T-helper 9 cell (primary cell): ENCODE results near the gene GLT1D1.

ENCODE experiments used
- DNase-seq: peaks from one replicate; pipeline ENCODE4 v3.0.0-alpha.2; 2020

The GLT1D1 gene

GRCh38 chr12:128969480-128970055 is 116.3 kb downstream of the GLT1D1 start:
- DNase-seq = no peak

- no peak for DNase-seq
Observed at GRCh38 chr12:128970110-128970509, 116.8 kb downstream of the GLT1D1 start.

GRCh38 chr12:128970941-128971340 is 117.7 kb downstream of the GLT1D1 start:
- DNase-seq = no peak

GRCh38 chr12:128971802-128972201 is 118.5 kb downstream of the GLT1D1 start:
- DNase-seq = no peak

GRCh38 chr12:128973883-128974681 is 120.8 kb downstream of the GLT1D1 start:
- DNase-seq = no peak

- DNase-seq = no peak
Observed at GRCh38 chr12:128974881-128975280, 121.6 kb downstream of the GLT1D1 start.

GRCh38 chr12:128976120-128976738 is 123.0 kb downstream of the GLT1D1 start:
- DNase-seq = no peak

GRCh38 chr12:128977441-128977840 is 124.2 kb downstream of the GLT1D1 start:
- no peak for DNase-seq

- no peak for DNase-seq
Observed at GRCh38 chr12:128978067-128978466, 124.8 kb downstream of the GLT1D1 start.

GRCh38 chr12:128980623-128981022 is 127.3 kb downstream of the GLT1D1 start:
- DNase-seq = no peak

- DNase-seq = no peak
Observed at GRCh38 chr12:128981971-128982533, 128.8 kb downstream of the GLT1D1 start.

GRCh38 chr12:128982933-128983332 is 129.7 kb downstream of the GLT1D1 start:
- no peak for DNase-seq

GRCh38 chr12:128983371-128983770 is 130.1 kb downstream of the GLT1D1 start:
- no peak for DNase-seq

- DNase-seq = no peak
Observed at GRCh38 chr12:128986957-128987356, 133.7 kb downstream of the GLT1D1 start.

GRCh38 chr12:128989287-128989686 is 136.0 kb downstream of the GLT1D1 start:
- no peak for DNase-seq

- no peak for DNase-seq
Observed at GRCh38 chr12:128991716-128992115, 138.4 kb downstream of the GLT1D1 start.

- DNase-seq = no peak
Observed at GRCh38 chr12:128992116-128992515, 138.8 kb downstream of the GLT1D1 start.

GRCh38 chr12:128992550-128992949 is 139.3 kb downstream of the GLT1D1 start:
- no peak for DNase-seq

- DNase-seq = no peak
Observed at GRCh38 chr12:128994856-128995255, 141.6 kb downstream of the GLT1D1 start.

- DNase-seq = no peak
Observed at GRCh38 chr12:128995619-128996018, 142.3 kb downstream of the GLT1D1 start.

GRCh38 chr12:129001826-129002225 is 148.5 kb downstream of the GLT1D1 start:
- no peak for DNase-seq

GRCh38 chr12:129002427-129002826 is 149.1 kb downstream of the GLT1D1 start:
- no peak for DNase-seq

- DNase-seq = no peak
Observed at GRCh38 chr12:129005416-129005815, 152.1 kb downstream of the GLT1D1 start.

GRCh38 chr12:129005829-129006228 is 152.6 kb downstream of the GLT1D1 start:
- no peak for DNase-seq
